Measurements from ENCODE around the gene NLRP6.
"Not testable (repeated sequence)": the region's sequence is repeated elsewhere in the genome, so short reads cannot be mapped to it uniquely, and the experiment has no call there.

DNA sequence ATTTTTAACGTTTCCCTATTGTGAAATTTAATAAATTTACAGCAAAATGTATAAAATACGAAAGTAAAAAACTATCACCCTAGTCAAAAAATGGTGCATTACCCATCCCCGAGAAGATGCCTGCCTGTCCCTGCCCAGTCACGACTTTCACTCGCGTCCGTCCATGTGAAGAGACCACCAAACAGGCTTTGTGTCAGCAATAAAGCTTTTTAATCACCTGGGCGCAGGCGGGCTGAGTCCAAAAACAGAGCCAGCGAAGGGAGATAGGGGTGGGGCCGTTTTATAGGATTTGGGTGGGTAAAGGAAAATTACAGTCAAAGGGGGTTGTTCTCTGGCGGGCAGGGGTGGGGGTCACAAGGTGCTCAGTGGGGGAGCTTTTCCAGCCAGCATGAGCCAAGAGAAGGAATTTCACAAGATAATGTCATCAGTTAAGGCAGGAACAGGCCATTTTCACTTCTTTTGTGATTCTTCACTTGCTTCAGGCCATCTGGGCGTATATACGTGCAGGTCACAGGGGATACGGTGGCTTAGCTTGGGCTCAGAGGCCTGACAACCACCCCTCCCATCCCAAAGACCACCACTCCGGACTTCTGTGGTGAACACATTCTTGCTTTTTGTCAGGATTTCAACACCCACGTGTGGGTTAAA lies 55.5 kb downstream of the NLRP6 start:
- TF ChIP-seq, protein P1, sequence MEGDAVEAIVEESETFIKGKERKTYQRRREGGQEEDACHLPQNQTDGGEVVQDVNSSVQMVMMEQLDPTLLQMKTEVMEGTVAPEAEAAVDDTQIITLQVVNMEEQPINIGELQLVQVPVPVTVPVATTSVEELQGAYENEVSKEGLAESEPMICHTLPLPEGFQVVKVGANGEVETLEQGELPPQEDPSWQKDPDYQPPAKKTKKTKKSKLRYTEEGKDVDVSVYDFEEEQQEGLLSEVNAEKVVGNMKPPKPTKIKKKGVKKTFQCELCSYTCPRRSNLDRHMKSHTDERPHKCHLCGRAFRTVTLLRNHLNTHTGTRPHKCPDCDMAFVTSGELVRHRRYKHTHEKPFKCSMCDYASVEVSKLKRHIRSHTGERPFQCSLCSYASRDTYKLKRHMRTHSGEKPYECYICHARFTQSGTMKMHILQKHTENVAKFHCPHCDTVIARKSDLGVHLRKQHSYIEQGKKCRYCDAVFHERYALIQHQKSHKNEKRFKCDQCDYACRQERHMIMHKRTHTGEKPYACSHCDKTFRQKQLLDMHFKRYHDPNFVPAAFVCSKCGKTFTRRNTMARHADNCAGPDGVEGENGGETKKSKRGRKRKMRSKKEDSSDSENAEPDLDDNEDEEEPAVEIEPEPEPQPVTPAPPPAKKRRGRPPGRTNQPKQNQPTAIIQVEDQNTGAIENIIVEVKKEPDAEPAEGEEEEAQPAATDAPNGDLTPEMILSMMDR (IDR thresholded peaks at IDR 0.05): not testable (repeated sequence)
- TF ChIP-seq POLR2A (IDR thresholded peaks at IDR 0.05): not testable (repeated sequence)
